K562 (cell line): ENCODE results near the gene SP6. TPM values are rescaled to one million over a fixed set of nuclear protein-coding genes. Genes with fewer than 3 reads are reported as not detected.
A peak's percentile ranks its signal among the peaks of the same experiment; 100 is the strongest.

Source experiments
- BCL6 ChIP-seq: fragments of 250-450 bp; sonication (Bioruptor Pico); IDR thresholded peaks from 2 replicates; pipeline ENCODE4 v1.4.0; 2020
- EGR1 ChIP-seq: fragments of 450-650 bp; conservative IDR thresholded peaks from 2 replicates; pipeline ENCODE4 v1.6.1; 2017; ENCODE audit warnings: mild to moderate bottlenecking
- EP300 ChIP-seq: IDR thresholded peaks from 2 replicates; pipeline ENCODE4 v1.6.1; 2012; ENCODE audit warnings: low read length, improper control_type of control experiment
- ETV1 ChIP-seq: fragments of 450-650 bp; conservative IDR thresholded peaks from 2 replicates; pipeline ENCODE4 v1.6.1; 2016; ENCODE audit warnings: missing genetic modification characterization, control low read depth, low read depth, missing compliant biosample characterization
- FOXP1 ChIP-seq: sonication (generic); formaldehyde crosslinking; IDR thresholded peaks from 2 replicates; pipeline ENCODE4 v1.8.0; 2022; ENCODE audit warnings: mild to moderate bottlenecking, missing genetic modification reagents
- FUS ChIP-seq: fragments of 200-400 bp; formaldehyde crosslinking; optimal IDR thresholded peaks from 2 replicates; pipeline ENCODE3; 2017; ENCODE audit warnings: low read depth, low read length
- HNRNPLL ChIP-seq: fragments of 200-400 bp; formaldehyde crosslinking; IDR thresholded peaks from 2 replicates; pipeline ENCODE4 v1.6.1; 2017; ENCODE audit warnings: low read length, low read depth, mild to moderate bottlenecking; ENCODE audit not compliant: poor library complexity, severe bottlenecking
- MBD2 ChIP-seq: sonication (generic); IDR thresholded peaks from 2 replicates; pipeline ENCODE4 v1.6.1; 2016; ENCODE audit warnings: low read depth, borderline replicate concordance
- MECOM ChIP-seq: fragments of 250-450 bp; sonication (Bioruptor Pico); IDR thresholded peaks from 2 replicates; pipeline ENCODE4 v1.8.0; 2022; ENCODE audit warnings: inconsistent platforms
- NR2C1 ChIP-seq, 2 experiments: fragments of 450-650 bp; IDR thresholded peaks; 2 replicates each; pipeline ENCODE4 v1.6.1; 2017; ENCODE audit warnings: mild to moderate bottlenecking in 2 of 2, antibody characterized with exemption in 1 of 2, inconsistent platforms in 1 of 2, missing compliant biosample characterization in 1 of 2, missing genetic modification characterization in 1 of 2
- NRF1 ChIP-seq, 2 experiments: fragments of 450-650 bp; IDR thresholded peaks in 1 of 2; conservative IDR thresholded peaks in 1 of 2; 2 replicates each; pipeline ENCODE4 v1.6.1; 2014; ENCODE audit warnings: mild to moderate bottlenecking in 2 of 2
- SAFB ChIP-seq: fragments of 200-400 bp; formaldehyde crosslinking; IDR thresholded peaks from 2 replicates; pipeline ENCODE4 v1.6.1; 2017; ENCODE audit warnings: low read depth, low read length, borderline replicate concordance
- SMAD1 ChIP-seq: fragments of 150-350 bp; IDR thresholded peaks from 2 replicates; pipeline ENCODE4 v1.6.1; 2014; ENCODE audit warnings: low read length, low read depth; ENCODE audit not compliant: partially characterized antibody
- SOX6 ChIP-seq: fragments of 450-650 bp; IDR thresholded peaks from 2 replicates; pipeline ENCODE4 v1.6.1; 2014; ENCODE audit warnings: mild to moderate bottlenecking
- SRSF9 ChIP-seq: fragments of 200-400 bp; formaldehyde crosslinking; IDR thresholded peaks from 2 replicates; pipeline ENCODE4 v1.6.1; 2017; ENCODE audit warnings: low read depth, low read length, borderline replicate concordance
- TEAD1 ChIP-seq, 2 experiments: fragments of 450-650 bp in 1 of 2; sonication (generic) in 1 of 2; formaldehyde crosslinking; IDR thresholded peaks; 2 replicates each; pipeline versions ENCODE4 v1.4.0 to v1.8.0; 2020 to 2022; ENCODE audit warnings: mild to moderate bottlenecking in 2 of 2, missing genetic modification reagents in 1 of 2
- ZMIZ1 ChIP-seq, 2 experiments: fragments of 150-350 bp in 1 of 2; IDR thresholded peaks; 2 replicates each; pipeline ENCODE4 v1.6.1; 2012 to 2016; ENCODE audit warnings: low read depth in 2 of 2, low read length in 2 of 2, mild to moderate bottlenecking in 1 of 2, moderate library complexity in 1 of 2
- ZNF174 ChIP-seq: fragments of 250-450 bp; sonication (Bioruptor Pico); IDR thresholded peaks from 2 replicates; pipeline ENCODE4 v1.4.0; 2020; ENCODE audit warnings: mild to moderate bottlenecking
- ZNF395 ChIP-seq: fragments of 200-800 bp; sonication (Bioruptor generic); IDR thresholded peaks from 2 replicates; pipeline ENCODE4 v1.6.1; 2017; ENCODE audit warnings: missing genetic modification characterization, missing compliant biosample characterization
- ZNF586 ChIP-seq: fragments of 450-650 bp; formaldehyde crosslinking; conservative IDR thresholded peaks from 2 replicates; pipeline ENCODE4 v1.4.0; 2020; ENCODE audit warnings: mild to moderate bottlenecking, moderate library complexity
- polyA plus RNA-seq, 8 experiments: library from polyadenylated mRNA; depleted of rRNA in 4 of 8; stranded (reverse) in 5 of 8; unstranded in 3 of 8; fragments of >200 nt; fragmentation: Nextera tagmentation in 2 of 8; fragmentation: Illumina TruSeq in 1 of 8; extraction: Ambion mirVana in 2 of 8; extraction: Trizol in 1 of 8; gene quantifications; 2 replicates each; pipeline versions ENCODE4 v1.2.1 to v1.2.3, GENCODE V29; 2011 to 2014; ENCODE audit warnings: inconsistent platforms in 1 of 8, missing spikeins in 1 of 8
- total RNA-seq, 7 experiments: library from RNA; depleted of rRNA in 6 of 7; stranded (reverse); fragments of >200 nt in 6 of 7; fragmentation: Illumina TruSeq in 2 of 7; extraction: Trizol in 2 of 7; gene quantifications; 2 replicates each; pipeline versions ENCODE4 v1.2.1 to v1.2.3, GENCODE V29; 2011 to 2021; ENCODE audit warnings: low replicate concordance in 1 of 7
- TF ChIP-seq, protein P1 (sequence below): fragments of 450-650 bp; IDR thresholded peaks from 2 replicates; pipeline ENCODE4 v1.6.1; 2016; ENCODE audit warnings: antibody characterized with exemption

The SP6 gene
- total and polyA plus RNA-seq, 9 of the 15 experiments (the other 6 are each of a cell fraction or from before 2014, with no cell fraction given): 0.11 to 7.9 (median 2.2) TPM

DNA sequence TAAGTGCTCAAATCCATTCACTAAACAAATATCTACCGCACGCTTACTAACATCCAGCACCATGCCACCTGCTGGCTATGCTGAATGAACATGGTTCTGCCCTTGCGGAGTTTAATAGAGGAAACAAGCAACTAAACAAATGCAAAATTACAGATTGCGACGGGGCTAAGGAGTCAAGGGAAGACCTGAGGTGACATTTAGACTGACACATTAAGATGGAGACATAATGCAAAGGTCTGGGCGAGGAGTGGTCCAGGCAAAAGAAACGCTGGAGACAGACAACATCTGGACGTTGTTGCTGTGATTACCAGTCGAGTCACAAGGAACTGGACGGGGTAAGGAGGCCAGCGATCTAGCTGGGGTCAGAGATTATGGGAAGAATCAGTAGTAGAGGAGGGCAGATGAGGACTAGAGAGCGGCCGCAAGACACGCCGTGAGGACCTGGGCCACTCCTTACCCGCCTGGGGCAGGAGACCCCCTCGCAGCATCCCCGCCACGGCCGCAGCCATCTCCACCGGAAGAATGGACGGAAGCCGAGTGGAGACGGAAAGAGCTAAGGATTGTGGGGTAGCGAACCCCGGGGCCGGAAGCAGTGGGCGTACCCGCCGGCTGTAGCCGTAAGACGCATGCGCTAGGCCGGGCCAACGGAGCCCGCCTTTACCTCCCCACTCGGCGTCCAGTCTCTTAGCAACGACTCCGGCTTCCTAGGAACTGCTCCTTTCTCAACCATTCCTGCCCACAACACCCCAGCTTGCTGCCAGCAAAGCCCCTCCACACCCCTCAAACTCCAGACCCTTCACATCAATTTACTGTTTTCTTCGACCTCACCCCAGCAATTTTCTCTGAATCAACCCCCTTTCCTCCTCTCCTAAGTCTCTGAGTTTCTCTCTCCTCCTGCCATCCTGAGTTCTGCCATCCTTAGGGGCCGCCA, 19.7 kb downstream of the SP6 start, which contains the start of the genes LRRC46 and MRPL10 (continued):
- peak; percentile 62; the same call in 1 of the 2 replicates for TF ChIP-seq ZNF395 (CRISPR knock-in tag)
- no peak; a peak in 2 of 4 replicates for TF ChIP-seq ZMIZ1 (IDR thresholded peaks at IDR 0.05; ENCODE audit: low read depth in 2 of 2, low read length in 2 of 2)
- TF ChIP-seq BCL6 (CRISPR knock-in tag): no peak
- no peak for TF ChIP-seq SRSF9
- no peak for TF ChIP-seq ZNF586
- TF ChIP-seq EGR1: peak; percentile 93
- TF ChIP-seq EP300: peak; percentile 37; the same call in 1 of the 2 replicates
- TF ChIP-seq FOXP1 (CRISPR knock-in tag): peak; percentile 71; the same call in 1 of the 2 replicates
- TF ChIP-seq SAFB: no peak
- peak; percentile 99 for TF ChIP-seq ETV1 (tag)
- TF ChIP-seq NR2C1 (IDR thresholded peaks at IDR 0.05): no peak
- peak; percentile 28; the same call in 1 of the 2 replicates for TF ChIP-seq NR2C1 (tag; IDR thresholded peaks at IDR 0.05)
- TF ChIP-seq SMAD1: peak; percentile 67
- peak; percentile 67 for TF ChIP-seq HNRNPLL
- TF ChIP-seq ZNF174 (CRISPR knock-in tag): no peak
- TF ChIP-seq MBD2: peak; percentile 82; the same call in 1 of the 2 replicates
- TF ChIP-seq SOX6: 0 out of 2 replicates have a peak, but pooled peaks have one; percentile 41
- peak in 1 of 2 experiments; percentile 84; a peak in 1 of 4 replicates for TF ChIP-seq TEAD1 (CRISPR knock-in tag; IDR thresholded peaks at IDR 0.05)
- TF ChIP-seq NRF1 (conservative IDR thresholded peaks at IDR 0.05 in 1 of 2, IDR thresholded peaks at IDR 0.05 in 1 of 2): peak; percentile 94 to 95
- TF ChIP-seq, protein P1, sequence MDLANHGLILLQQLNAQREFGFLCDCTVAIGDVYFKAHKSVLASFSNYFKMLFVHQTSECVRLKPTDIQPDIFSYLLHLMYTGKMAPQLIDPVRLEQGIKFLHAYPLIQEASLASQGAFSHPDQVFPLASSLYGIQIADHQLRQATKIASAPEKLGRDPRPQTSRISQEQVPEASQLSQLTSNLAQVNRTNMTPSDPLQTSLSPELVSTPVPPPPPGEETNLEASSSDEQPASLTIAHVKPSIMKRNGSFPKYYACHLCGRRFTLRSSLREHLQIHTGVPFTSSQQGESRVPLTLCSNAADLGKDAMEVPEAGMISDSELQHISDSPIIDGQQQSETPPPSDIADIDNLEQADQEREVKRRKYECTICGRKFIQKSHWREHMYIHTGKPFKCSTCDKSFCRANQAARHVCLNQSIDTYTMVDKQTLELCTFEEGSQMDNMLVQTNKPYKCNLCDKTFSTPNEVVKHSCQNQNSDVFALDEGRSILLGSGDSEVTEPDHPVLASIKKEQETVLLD: peak; percentile 59; the same call in 1 of the 2 replicates
- TF ChIP-seq FUS: no peak
- no peak for TF ChIP-seq MECOM
